GM19455 (cell line): ENCODE data around the gene SUGCT.
"Not testable (repeated sequence)": the region's sequence is repeated elsewhere in the genome, so short reads cannot be mapped to it uniquely, and the experiment has no call there.

Experiments used
- ATAC-seq: cut with Tn5 transposase; IDR thresholded peaks from one replicate; pipeline ENCODE4 v1.9.1; 2021; ENCODE audit not compliant: unreplicated experiment

SUGCT gene

DNA sequence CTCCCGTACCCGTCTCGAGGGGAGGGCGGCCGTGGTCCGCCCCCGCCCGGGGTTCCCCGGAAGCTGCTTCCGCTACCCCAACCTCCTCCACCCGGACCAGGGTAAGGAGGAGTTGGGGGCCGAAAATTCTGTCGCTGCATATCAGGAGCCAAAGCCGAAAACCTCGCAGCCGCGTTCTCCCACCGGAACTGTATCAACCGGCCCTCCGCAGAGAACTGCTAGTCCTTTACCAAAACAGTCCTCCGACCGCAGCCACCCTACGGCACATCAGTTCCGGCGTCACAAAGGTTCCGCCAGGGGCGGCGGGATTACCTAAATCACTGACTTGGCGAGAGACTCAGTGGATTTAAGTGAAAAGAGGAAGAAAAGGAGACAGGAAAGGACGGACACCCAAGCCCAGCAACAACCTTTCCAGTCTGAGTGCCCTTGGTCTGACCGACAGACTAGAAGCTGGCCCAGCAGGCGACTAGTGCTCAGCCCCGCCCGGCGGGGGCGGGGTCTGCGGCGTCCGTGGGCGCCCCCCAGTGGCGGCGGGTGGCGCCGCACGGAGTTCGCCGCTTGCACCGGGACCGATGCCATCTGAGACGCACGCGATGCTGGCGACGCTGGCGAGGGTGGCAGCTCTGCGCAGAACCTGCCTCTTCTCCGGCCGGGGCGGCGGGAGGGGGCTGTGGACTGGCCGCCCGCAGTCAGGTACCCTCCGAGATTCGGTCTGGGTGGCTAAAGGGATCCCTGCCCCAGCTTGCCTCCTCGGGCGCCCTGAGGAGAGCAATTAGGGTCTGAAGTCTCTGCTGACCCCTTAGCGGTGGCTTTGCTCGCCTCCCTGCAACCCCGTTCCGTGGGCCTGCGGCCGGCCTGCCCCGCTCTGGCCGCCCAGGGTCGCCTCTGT, at the start of gene SUGCT, which contains the start of gene MPLKIP:
Gene SUGCT, plus strand, starts transcription at position 578 of the 889 bp plus-strand sequence.
Gene MPLKIP, minus strand, starts transcription at position 195 of the 889 bp plus-strand sequence. Its CDS starts 55 bp downstream, at position 140.
- peak; percentile 91 for ATAC-seq

DNA sequence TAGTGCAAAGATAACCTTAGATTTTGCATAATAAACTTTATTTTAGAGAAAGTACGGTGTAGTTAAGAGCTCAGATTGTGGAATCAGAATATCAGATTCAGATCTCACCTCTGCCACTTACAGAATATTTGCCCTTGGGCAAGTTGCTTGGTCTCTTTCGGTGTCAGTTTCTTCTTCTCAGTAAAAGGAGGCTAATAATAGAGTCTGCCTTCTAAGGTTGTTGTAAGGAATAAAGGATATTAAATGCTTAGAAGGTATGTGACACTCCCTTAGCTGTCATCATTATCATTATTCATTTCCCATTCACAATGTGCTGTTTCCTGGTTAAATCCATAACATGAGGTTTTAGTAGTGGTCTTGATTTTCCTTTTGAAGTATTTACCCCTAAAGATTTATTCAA, 42.6 kb upstream of the SUGCT start:
- ATAC-seq: no peak

DNA sequence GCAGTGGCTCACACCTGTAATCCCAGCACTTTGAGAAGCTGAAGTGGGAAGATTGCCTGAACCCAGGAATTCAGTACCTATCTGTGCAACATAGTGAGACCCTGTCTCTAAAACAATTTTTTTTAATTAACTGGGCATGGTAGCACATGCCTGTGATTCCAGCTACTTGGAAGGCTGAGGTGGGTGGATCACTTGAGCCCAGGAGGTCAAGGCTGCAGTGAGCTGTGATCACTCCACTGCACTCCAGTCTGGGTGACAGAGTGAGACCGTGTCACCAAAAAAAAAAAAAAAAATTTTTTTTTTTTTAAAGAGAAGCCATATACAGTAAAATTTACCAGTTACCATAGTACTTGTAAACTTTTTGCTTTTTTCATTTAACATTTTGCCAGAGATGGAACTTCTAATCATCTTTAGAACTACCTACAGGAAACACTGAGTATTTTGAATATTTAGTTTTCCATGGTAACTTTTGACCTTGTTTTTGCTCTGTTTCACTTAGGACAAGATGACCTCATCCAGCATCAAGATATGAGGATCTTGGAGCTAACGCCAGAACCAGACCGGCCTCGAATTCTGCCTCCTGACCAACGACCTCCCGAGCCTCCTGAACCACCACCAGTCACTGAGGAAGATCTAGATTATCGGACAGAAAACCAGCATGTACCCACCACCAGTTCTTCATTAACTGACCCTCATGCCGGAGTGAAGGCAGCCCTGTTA, 41.0 kb upstream of the SUGCT start:
- ATAC-seq: no peak

DNA sequence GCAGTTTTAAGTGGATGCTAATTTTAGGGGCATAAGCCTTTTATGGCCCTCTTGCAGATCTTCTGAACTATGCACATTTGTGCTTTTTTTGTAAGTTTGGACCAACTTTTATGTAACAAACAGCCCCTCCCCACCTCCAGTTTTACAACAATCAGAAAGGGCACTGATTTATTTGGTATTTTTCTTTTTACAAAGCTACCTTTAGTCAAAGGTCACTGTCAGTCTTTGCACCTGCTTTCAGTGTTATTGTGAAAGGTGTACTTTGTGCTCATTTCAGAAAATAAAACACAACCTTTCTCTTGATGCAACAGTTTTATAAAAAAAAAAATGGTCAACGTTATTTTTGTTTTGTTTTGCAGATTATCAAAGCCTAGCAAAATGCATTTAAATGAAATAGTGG, 39.6 kb upstream of the SUGCT start:
- no peak for ATAC-seq

DNA sequence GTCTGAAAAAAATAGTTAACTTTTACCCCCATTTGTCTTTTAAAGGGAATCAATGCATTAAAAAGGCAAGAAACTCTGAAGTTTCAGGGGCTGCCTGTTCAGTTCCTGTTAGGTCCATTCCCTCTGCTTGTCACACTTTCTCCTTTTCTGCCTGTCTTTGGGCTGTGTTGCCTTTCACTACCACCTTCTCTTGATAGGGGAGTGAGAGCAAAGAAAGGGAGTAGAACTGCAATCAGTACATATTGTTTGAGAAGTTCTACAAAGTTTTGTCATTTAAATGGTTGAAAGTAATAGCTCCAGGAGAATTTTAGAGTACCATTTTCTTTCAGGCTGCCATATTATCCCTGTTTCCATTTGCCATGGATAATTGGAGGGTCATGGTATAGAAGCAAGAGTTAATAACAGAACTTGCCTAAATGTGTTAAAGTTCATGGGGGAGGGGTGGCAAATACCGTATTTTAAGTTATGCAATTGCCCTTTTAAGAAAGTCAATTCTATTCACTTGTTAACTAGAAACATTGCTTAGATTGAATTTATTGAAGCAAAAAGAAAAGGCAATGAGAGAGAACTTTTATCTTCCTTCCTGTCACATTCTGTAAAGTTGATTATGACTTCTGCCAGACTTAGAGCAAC, 39.0 kb upstream of the SUGCT start:
- no peak for ATAC-seq

DNA sequence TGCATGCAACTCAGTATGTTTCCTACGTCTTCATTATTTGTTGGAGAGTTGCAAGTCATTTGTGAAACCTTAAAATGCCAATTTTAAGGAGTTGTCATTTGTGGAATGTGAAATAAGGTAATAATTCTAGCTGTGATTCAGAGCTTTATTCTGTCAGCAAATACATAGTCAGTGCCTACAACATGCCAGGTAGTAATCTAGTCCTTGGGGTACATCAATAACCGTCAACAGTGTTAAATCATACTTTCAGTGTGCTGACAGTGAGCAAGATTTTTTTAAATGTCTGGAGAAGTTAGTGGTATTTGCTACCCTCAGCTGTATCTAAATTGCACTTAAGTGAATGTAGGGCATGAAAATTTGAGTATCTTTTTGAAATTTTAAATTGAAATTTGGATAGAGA, 37.1 kb upstream of the SUGCT start:
- no peak for ATAC-seq

DNA sequence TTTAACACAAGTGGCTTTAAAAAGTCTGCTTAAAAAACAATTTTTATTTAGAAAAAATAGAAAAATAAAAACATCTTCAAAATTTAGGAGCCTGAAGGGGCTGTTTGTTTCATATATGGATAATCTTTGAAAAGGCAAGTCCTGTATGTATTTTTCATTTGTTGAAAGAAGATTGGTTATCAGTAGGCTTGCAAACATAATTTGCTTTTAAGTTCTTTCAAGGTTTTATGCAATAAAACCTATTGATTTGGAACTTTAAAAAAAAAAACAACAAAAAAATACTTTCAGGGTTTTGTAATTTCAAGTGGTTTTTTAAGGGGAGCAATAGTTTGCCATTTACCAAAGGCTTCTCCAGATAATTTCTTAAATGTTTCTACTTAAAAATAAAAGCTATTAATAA, 36.0 kb upstream of the SUGCT start:
- ATAC-seq: no peak

DNA sequence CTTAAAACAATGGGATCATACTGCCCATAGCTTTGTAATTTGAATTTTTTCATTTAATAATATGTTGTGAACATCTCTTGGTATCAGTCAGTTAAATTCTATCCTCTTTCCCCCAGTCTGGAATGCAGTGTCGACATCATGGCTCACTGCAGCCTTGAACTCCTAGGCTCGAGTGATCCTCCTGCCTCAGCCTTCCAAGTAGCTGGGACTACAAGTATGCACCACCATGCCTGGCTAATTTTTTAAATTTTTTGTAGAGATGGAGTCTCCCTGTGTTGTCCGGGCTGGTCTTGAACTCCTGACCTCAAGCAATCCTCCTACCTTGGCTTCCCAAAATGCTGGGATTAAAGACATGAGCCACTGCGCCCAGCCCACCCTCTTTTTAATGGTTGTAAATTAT, 35.0 kb upstream of the SUGCT start:
- ATAC-seq: no peak

DNA sequence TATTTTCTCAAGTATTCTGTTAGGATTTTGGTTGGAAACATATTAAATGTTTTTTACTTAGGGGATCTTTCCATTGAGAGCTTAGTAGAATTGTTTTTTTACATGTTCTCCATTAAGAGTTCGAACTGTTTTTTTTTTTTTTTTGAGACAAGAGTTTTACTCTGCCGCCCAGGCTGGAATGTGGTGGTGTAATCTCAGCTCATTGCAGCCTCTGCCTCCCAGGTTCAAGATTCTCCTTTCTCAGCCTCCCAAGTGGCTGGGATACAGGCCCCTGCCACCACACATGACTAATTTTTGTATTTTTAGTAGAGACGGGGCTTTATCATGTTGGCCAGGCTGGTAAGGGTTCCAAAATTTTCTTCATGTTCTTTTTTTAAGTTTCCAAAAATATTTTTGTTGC, 33.6 kb upstream of the SUGCT start:
- no peak for ATAC-seq

DNA sequence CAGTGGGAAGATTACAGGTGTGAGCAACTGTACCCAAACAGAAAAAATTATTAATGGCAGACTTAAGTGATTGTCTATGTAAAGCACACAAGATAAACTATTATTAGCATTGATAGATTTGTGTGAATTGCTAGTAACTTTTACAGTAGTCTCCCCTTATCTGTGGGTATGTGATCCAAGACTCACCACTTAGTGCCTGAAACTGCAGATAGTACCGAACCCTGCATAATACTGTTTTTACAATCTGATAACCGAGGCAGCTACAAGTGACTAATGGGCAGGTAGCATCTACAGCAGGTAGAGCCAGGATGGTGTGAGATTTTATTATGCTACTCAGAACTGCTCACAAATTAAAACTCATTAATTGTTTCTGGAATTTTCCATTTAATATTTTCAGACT, 31.9 kb upstream of the SUGCT start:
- ATAC-seq: no peak

DNA sequence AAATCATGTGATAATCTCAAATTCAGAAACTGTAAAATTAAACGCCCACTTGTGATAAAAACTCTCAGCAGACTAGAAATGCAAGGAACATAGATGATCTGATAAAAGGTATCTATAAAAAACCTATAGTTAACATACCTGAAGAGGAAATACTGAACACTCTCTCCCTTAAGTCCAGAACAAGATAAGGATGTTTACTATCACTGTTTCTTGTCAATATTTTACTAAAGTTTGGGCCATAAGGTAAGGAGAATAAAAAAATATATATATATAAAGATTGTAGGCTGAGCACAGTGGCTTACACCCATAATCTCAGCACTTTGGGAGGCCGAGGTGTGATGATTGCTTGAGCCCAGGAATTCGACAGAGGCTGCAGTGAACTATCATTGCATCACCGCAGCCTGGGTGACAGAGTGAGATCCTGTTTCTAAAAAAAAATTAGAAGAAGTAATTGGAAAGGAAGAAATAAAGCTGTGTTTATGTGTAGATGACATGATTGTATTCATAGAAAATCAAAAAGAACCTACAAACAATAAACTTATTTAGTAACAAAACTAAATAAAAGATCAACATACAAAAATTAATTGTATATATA, 28.8 kb upstream of the SUGCT start:
- no peak for ATAC-seq

DNA sequence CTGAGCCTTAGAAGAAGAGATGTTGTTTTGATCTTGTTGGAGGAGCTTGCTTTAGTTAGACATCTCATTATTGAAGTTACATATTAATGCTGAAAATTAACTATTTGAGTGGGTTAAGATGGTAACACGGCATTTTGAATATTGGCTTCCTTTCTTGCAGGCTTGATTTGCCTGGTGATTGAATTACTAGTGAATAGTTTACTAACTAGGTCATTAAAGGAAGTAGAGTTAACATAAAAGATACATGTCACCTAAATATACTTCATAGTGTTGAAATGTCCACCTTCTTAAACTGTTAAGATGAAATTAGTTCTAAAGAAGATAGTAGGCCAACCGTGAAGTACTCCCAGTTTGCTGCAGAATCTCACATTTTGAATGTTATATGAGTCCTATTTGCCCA, 18.9 kb upstream of the SUGCT start:
- ATAC-seq: no peak

DNA sequence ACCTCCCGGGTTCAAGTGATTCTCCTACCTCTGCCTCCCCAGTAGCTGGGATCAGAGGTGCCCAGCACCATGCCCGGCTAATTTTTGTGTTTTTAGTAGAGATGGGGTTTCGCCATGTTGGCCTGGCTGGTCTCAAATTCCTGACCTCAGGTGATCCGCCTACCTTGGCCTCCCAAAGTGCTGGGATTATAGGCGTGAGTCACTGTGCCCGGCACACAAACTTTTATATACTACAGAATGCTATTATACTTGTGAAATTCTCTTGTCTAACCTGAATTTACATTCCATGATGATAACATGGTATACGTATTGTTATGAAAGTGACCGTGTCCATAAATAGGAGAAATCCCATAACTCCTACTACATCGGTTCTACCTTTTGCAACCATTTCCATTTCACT, 17.6 kb upstream of the SUGCT start:
- not testable (repeated sequence) for ATAC-seq

DNA sequence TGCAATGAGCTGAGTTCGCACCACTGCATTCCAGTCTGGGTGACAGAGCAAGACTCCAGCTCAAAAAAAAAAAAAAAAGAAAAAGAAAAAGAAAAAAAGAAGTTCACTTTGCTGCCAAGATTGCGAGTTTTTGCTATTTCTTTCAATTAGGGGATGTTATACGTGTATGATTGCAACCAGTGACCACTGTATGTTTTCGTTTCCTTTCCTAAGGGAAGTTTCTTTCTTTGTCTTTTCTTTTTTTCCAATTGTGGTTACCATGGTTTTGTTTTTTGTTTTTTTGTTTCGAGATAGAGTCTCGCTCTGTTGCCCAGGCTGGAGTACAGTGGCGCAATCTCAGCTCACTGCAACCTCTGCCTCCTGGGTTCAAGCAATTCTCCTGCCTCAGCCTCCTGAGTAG, 16.6 kb upstream of the SUGCT start:
- not testable (repeated sequence) for ATAC-seq

DNA sequence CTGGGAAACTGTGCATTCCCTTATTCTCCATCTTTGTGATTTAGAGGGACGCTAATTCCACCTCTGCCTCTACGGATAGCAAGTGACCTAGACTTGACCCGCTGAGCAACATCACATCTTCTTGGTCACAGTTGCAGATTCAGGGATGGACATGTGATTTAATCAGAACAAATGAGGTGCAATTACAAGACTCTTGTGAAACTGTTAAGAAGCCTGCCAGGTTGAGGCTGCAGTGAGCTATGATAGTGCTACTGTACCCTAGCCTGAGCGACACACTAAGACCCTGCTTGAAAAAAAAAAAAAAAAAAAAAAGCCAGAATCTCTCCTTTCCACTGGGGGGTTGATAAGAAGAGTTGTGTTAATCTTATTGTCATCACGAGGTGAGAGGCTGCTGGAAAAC, 14.8 kb upstream of the SUGCT start:
- no peak for ATAC-seq

DNA sequence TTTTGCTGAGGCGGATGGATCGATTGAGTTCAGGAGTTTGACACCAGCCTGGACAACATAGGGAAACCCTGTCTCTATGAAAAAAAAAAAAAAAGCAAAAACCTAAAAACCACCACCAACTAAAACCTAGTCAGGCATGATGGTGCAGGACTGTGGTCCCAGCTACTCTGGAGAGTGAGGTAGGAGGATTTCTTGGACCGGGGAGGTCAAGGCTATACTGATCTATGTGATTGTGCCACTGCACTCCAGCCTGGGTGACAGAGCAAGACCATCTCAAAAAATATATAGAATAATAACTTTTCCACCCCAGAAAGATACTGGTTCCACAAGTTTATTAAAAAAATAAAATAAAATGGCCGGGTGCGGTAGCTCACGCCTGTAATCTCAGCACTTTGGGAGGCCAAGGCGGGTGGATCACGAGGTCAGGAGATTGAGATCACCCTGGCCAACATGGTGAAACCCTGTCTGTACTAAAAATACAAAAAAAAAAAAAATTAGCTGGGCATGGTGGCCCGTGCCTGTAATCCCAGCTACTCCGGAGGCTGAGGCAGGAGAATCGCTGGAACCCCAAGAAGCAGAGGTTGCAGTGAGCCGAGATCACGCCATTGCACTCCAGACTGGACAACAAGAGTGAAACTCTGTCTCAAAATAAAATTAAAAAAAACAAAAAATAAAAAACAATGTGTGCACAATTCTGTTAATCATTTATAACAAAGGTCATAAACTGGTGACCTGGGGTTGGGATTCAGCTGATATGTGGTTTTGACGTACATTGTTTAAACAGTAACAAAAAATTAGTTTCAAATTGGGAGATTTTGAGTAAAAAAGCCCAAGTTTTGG, 12.5 kb upstream of the SUGCT start:
- ATAC-seq: not testable (repeated sequence)

DNA sequence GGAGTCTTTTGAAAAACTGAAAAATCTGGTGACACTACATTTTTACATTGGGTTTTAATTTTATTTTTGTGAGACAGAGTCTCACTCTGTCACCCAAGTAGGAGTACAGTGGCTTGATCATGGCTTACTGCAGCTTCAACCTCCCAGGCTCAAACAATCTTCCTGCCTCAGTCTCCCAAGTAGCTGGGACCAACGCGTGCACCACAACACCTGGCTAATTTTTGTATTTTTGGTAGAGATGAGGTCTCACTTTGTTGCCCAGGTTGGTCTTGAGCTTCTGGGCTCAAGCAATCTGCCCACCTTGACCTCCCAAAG, 11.9 kb upstream of the SUGCT start:
- no peak for ATAC-seq

DNA sequence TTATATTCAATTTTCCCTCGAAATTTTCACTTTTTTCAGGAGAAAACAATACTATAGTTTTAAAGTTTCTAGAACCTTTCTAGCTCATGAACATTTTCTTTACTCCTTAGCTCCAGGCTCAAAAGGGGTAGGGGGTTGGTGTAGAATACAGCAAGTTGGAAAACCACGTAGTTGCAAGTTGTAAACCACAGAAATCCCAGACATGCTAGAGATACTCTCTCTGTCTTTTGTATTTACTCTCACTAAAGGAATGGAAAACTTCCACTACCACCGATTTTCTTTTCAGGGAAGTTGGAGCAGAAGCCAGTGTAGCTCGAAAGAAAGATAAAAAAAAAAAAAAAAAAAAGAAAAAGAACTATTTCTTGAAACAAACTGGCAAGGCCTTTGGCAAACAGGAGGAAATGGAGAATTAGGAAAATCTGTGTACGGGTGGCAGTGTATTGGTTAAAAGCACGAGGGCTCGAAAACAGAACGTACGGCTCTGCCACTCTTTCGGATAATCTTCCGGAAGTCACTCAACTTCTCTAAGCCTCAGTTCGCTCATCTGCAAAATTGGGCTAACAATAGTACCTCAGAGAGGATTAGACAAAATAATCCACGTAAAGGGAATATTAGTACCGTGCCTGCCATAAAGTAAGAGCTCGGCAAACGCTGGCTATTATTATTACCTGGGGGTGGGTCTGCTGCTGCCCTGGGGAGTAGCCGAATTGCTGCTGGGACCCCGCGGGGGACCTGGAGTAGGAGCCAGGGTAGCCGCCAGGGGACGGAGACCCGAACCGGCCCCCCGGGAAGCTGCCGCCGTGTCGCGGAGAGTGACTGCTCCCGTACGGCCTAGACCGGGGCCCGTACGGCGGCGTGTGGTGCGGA, 1.0 kb upstream of the SUGCT start:
- peak; percentile 63 for ATAC-seq

DNA sequence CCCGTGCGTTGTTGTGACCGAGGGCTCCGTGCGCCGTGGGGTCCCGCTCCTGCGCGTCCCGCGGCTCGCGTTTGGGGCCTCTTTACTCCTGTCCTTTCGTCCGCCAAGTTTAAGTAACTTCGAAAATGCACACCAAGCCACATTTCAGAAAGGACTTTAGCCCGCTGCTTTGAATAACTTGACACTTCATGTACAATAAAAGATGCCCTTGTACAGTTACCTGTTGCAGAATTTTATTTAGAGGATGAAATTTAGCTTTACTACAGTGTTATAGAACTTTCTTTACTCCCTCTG, 459 bp downstream of the SUGCT start:
- ATAC-seq: no peak

DNA sequence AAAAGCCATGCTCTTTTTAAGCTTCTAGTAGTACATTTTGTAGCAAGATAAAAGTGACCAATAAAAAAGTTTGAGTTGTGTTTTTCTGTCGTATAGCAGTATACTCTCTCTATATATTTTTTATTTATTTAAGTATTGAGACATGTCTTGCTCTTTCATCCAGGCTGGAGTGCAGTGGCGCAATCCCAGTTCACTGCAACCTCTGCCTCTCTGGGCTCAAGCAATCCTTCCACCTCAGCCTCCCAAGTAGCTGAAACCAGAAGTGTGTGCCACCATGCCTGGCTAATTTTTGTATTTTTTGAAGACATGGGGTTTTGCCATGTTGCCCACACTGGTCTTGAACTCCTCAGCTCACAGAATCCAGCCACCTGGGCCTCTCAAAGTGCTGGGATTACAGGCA, 2.8 kb downstream of the SUGCT start:
- ATAC-seq: no peak
